HG03571 (cell line): ENCODE results near the gene P3H2.

ENCODE experiments used
- ATAC-seq: cut with Tn5 transposase; IDR thresholded peaks from one replicate; pipeline ENCODE4 v1.9.1; 2021; ENCODE audit not compliant: unreplicated experiment

Gene P3H2

DNA sequence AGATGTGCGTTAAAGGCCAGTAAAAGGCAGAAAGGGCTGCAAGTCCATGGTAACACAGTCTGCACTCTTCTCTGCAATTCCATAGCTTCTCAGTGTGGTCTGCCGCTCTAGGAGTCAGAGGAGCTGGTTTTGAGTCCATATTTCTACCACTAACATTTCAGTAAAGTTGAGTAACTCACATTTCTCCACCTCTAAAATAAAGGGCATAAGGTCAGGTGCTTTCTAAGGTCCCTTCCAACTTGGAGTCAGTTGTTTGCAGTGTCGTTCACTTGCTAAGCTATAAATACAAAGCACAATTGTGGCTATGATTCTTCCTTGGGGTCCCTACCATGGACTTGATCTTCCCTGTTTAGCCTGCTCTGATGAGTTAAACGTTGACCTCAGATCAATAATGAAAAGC, 171.1 kb downstream of the P3H2 start:
- no peak for ATAC-seq

DNA sequence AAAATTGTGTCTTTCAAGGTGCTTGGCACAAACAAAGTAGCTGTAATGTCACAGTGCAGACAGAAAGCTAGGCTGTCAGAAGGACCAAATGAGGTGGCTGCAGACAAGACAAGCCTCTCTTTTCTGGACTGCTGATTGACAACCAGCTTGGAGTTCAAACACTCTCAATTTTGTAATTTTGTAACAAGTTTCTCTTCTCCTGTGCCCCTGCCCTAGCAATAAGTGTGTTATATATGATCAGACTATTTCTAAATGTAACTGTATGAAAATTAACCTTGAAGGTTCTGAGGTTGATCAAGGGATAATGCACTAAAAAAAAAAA, 172.0 kb downstream of the P3H2 start:
- no peak for ATAC-seq

GRCh38 chr3:189947948-189948723, 172.6 kb downstream of the P3H2 start:
- no peak for ATAC-seq

DNA sequence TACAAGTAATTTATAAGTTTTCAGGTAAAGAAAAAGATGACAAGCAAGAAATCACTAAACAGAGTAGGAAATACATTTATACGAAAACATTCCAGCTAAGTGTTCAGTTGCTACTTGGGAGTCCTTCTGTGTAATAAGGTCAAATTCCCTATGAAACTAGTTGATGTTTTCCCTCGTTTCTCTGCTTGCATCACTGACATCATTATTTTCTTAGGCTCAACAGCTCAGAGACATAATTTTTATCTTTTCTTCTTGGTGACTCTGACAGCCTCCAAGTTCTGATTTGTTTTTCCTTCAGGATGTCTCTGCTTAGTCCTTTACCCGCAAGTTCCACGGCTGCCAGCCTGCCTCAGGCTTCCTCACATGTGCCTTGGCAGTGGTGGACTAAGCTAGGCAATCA, 173.6 kb downstream of the P3H2 start:
- no peak for ATAC-seq

- no peak for ATAC-seq
These were observed 174.6 kb downstream of the P3H2 start for GRCh38 chr3:189945935-189946709.

GRCh38 chr3:189944285-189945145, 176.2 kb downstream of the P3H2 start:
- ATAC-seq = no peak

- no peak for ATAC-seq
These were observed 177.7 kb downstream of the P3H2 start for GRCh38 chr3:189942948-189943347.

- ATAC-seq = no peak
These were observed 179.0 kb downstream of the P3H2 start for GRCh38 chr3:189941679-189942078.

GRCh38 chr3:189941125-189941524, 179.6 kb downstream of the P3H2 start:
- ATAC-seq = no peak

DNA sequence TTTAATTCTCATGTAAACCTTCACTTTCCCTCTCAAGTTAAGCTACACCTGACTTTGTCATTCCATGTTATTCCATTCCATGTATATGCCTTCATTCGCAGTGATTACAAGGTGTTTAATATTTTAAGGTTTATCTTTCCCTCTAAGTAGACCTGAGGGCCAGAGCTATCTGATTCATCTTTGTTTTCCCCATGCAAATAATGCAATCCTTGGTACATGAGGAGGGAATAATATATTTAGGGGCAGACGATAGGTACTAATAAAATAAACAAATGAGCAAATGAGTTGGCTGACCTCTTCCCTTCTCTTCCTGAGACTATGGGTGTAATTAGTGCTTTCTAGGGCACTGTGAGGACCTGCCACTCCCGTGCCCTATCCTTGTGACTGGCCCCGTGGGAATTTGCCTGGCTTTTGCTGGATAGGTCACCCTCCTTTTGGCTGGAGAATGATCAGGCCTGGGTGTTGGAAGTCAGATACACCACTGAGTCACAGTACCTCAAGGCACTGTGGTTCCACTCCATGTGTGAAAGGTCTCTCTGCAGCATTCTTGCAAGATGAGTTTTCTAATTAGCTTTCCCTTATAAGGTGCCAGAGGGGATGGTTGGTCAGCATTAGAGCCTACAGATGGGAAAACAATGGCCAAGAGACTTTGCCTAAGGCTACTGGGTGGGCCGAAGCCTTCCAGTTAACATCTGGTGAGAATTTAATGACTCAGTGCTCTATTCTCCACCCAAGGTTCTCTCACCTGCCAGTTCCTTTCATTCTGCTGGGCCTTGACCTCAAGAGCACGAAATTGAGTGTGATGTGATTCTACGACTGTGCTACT, 183.2 kb downstream of the P3H2 start:
- ATAC-seq = no peak

DNA sequence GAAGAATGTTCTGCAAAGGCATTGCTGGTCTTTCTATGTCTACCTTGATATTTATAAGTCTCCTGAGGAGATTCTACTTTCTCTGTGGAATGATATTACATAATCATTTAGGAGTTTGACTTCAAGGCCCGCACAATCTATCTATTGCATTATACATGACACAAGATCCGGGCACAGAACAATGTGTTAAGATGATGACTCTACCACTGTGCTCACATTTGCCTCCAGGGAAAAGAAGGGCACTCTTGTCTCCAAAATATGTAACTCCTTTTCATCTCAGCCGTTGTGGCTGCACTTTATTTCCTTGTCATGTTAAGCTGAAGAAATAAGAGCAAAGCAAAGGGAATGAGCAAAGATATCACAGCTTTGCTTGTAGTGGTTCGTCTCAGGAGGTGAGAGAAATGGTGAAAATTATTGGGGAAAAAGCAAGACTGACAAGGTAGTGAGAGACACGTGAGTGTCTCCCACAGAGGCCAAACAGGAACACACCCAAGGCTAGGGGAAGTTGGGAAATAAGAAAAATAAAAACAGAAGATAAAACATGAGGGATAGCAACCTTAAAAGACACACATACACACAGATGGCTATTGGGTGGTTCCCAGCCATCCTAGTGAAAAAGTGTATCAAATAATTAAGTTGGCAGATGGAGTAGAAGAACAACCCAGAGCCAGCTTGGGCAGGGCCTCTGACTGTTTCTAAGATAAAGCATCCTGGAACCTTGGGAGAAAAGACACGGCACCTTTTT, 184.3 kb downstream of the P3H2 start:
- no peak for ATAC-seq

DNA sequence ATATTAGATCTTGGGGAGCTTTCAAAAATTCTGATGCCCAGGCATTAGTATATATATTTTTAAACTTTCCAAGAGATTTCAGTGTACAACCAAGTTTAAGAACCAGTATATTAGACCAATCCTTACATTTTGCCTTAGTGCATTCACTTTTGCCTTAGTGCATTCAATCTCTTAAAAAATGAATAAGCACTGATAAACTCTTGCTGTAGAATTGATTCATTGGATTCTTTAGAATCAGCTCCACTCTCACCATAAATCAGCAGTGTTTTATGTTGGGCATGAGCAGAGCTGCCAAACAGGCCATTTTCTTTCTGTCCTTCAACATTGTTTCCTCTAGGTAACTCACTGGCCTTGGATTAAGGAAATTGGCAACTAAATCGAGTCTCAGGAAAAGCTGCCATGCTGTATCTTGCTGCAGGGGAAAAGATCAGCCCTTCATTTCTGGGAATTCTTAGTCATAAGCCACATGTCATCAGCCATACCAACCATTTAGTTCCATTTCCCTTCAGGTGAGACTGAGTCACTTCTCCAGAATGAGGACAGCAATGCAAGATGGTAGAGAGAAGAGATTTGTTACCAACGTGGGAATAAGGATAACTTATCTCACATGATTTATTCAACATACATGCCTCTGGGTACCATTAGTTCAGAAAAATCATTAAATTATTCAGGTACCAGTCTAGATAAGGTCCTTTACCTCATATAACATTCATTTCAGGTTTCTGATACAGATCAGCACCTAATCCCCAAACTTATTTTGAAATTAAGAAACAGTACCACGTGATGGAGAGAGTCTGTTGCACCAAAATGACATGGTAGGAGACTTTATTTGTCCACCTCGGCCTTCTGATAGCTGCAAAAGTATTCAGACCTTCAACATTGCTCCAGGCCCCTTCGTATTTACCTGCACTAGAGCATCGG, 192.5 kb downstream of the P3H2 start:
- ATAC-seq = no peak

DNA sequence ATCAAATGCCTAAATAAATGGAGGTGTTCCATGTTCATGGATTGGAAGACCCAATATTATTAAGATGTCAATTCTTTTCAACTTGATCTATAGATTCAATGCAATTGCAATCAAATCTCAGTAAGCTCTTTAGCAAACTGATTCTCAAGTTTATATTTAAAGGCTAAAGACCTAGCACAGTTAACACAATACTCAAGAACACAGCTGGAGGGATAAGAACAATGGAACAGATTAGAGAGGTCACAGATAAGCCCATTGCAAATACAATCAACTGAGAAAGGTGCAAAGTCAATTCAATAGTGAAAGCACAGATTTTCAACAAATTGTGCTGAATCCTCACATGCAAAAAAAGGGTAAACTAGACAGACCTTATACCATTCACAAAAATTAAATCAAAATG, 198.9 kb downstream of the P3H2 start:
- ATAC-seq = no peak

- ATAC-seq = no peak
These were observed 205.9 kb downstream of the P3H2 start for GRCh38 chr3:189914799-189915198.

- ATAC-seq = no peak
These were observed 209.7 kb downstream of the P3H2 start for GRCh38 chr3:189911001-189911400.

DNA sequence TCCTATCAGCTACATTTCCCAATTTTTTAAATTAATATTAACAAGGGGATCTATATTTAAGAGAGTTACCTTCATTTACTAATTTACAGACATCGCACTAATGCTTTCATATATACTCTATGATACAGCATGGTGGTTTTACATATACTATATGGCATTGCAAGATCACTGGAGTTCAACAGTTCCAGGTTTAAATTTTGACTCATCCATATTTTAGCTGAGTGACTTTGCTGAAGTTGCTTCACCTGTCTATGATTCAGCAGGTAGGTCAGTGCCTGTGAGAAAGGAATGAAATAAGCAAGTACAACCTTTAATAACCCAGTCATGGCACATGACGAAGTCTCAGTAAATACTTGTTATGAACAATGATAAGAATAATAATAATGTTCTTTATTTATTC, 211.1 kb downstream of the P3H2 start:
- no peak for ATAC-seq

GRCh38 chr3:189909139-189909538, 211.6 kb downstream of the P3H2 start:
- no peak for ATAC-seq

DNA sequence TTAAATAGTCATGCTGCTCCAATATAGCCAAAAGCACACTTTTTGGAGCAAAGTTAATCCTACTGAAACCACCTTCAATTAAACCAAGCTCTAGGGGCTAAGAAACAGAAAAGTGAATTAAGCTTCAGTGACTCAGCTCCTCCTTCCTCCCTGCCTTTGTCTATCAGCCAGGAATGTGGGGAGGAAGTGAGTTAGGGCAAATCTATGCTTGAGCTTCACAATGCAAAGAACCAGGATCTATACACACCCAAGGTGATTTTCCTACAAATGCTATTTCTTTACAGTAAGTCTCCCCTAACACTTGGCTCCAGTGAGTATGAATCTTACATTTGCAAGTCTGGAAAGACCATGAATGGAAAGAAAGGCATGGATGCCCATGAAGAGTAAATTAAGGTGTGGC, 212.1 kb downstream of the P3H2 start:
- no peak for ATAC-seq

GRCh38 chr3:189907803-189908202, 212.9 kb downstream of the P3H2 start:
- ATAC-seq = no peak
